Liver (tissue), 9 donors: ENCODE data around the gene HEPHL1. TPM values are rescaled to one million over a fixed set of nuclear protein-coding genes. Genes with fewer than 3 reads are reported as not detected.

Experiments used
- DNase-seq: peaks from one replicate; pipeline ENCODE4 v3.0.0-alpha.2; 2017; ENCODE audit warnings: low spot score
- H3K27ac ChIP-seq, 2 donors: one replicate each; pipeline ENCODE4 v1.7.0; 2013; ENCODE audit warnings: inconsistent platforms in 2 of 2, low read length in 2 of 2, control low read depth in 1 of 2, low read depth in 1 of 2, mild to moderate bottlenecking in 1 of 2
- H3K27me3 ChIP-seq, 4 donors: one replicate each; pipeline versions ENCODE4 v1.6.1 to v1.7.0; 2013; ENCODE audit warnings: low read length in 3 of 4, inconsistent platforms in 1 of 4, mild to moderate bottlenecking in 1 of 4, moderate library complexity in 1 of 4; ENCODE audit not compliant: control insufficient read depth in 4 of 4, insufficient read depth in 4 of 4
- H3K36me3 ChIP-seq, 4 donors: one replicate each; pipeline versions ENCODE4 v1.6.1 to v1.7.0; 2013; ENCODE audit warnings: low read length in 3 of 4, mild to moderate bottlenecking in 3 of 4, low read depth in 1 of 4, moderate library complexity in 1 of 4; ENCODE audit not compliant: control insufficient read depth in 4 of 4, insufficient read depth in 3 of 4
- H3K4me1 ChIP-seq, 4 donors: one replicate each; pipeline versions ENCODE4 v1.6.1 to v1.7.0; 2013; ENCODE audit warnings: low read length in 3 of 4, mild to moderate bottlenecking in 3 of 4, moderate library complexity in 1 of 4; ENCODE audit not compliant: control insufficient read depth in 4 of 4, insufficient read depth in 4 of 4
- H3K4me3 ChIP-seq, 3 donors: one replicate each; pipeline versions ENCODE4 v1.6.1 to v1.7.0; 2013; ENCODE audit warnings: low read length in 3 of 3, control low read depth in 1 of 3, low read depth in 1 of 3, mild to moderate bottlenecking in 1 of 3
- H3K9ac ChIP-seq, 2 donors: one replicate each; pipeline ENCODE4 v1.7.0; 2013; ENCODE audit warnings: low read length in 2 of 2, mild to moderate bottlenecking in 2 of 2, moderate library complexity in 2 of 2, control low read depth in 1 of 2, low read depth in 1 of 2
- H3K9me3 ChIP-seq, 4 donors: one replicate each; pipeline versions ENCODE4 v1.6.1 to v1.7.0; 2013; ENCODE audit warnings: low read length in 3 of 4; ENCODE audit not compliant: control insufficient read depth in 4 of 4
- ATF3 ChIP-seq: IDR thresholded peaks from 2 replicates; pipeline ENCODE4 v1.6.1; 2016; ENCODE audit warnings: antibody characterized with exemption
- CTCF ChIP-seq: fragments of 150-350 bp; IDR thresholded peaks from 2 replicates; pipeline ENCODE4 v1.5.1; 2017; ENCODE audit warnings: improper control_type of control experiment, low read depth, low read length; ENCODE audit not compliant: missing input control
- EGR1 ChIP-seq, 2 donors: IDR thresholded peaks; 2 replicates each; pipeline ENCODE4 v1.6.1; 2016 to 2018; ENCODE audit warnings: antibody characterized with exemption in 2 of 2, low read depth in 2 of 2
- FOXA1 ChIP-seq: IDR thresholded peaks from 2 replicates; pipeline ENCODE4 v1.6.1; 2016; ENCODE audit warnings: antibody characterized with exemption
- HNF4G ChIP-seq: IDR thresholded peaks from 2 replicates; pipeline ENCODE4 v1.6.1; 2016; ENCODE audit warnings: antibody characterized with exemption
- NR2F2 ChIP-seq: IDR thresholded peaks from 2 replicates; pipeline ENCODE4 v1.6.1; 2016; ENCODE audit warnings: antibody characterized with exemption
- RAD21 ChIP-seq, 2 donors: IDR thresholded peaks; 2 replicates each; pipeline ENCODE4 v1.6.1; 2016; ENCODE audit warnings: antibody characterized with exemption in 2 of 2, mild to moderate bottlenecking in 2 of 2
- REST ChIP-seq: IDR thresholded peaks from 2 replicates; pipeline ENCODE4 v1.6.1; 2016; ENCODE audit warnings: antibody characterized with exemption, mild to moderate bottlenecking
- SP1 ChIP-seq: IDR thresholded peaks from 2 replicates; pipeline ENCODE4 v1.6.1; 2018; ENCODE audit warnings: antibody characterized with exemption, mild to moderate bottlenecking
- YY1 ChIP-seq: IDR thresholded peaks from 2 replicates; pipeline ENCODE4 v1.6.1; 2016; ENCODE audit warnings: antibody characterized with exemption, mild to moderate bottlenecking
- WGBS: extraction: QIAGEN DNeasy Blood & Tissue Kit; methylation state at CpG from one replicate; pipeline ENCODE4 v1.1.7; 2013; 5-methylcytosine and 5-hydroxymethylcytosine counted together
- polyA plus RNA-seq, 2 donors: library from polyadenylated mRNA; stranded (reverse) in 1 of 2; unstranded in 1 of 2; fragments of 200-250 nt in 1 of 2; fragments of >200 nt in 1 of 2; fragmentation: Nextera tagmentation in 1 of 2; extraction: Ambion mirVana in 1 of 2; gene quantifications; one replicate each; pipeline versions ENCODE4 v1.2.1 to v1.2.3, GENCODE V29; 2013 to 2015
- total RNA-seq, 2 donors: library from RNA; depleted of rRNA; stranded (reverse); fragments of >200 nt; gene quantifications; one replicate each; pipeline ENCODE4 v1.2.3, GENCODE V29; 2014
- donor health status: healthy.
- donor health status: healthy.
- donor health status: healthy.
- donor health status: healthy.
- donor health status: healthy.

HEPHL1 gene
- total and polyA plus RNA-seq, 4 donors = 0.19 TPM; not detected in 3

- Histone ChIP-seq H3K36me3 (no peaks in the 10 kb centered on the region), H3K27ac (no peak overlapping the region), H3K9me3 (no peaks in the 10 kb centered on the region), H3K4me3 (no peak overlapping the region), H3K9ac (no peak overlapping the region), H3K27me3 (no peaks in the 10 kb centered on the region), H3K4me1 (peaks cover 4 to 7% (median 6%) of the 10 kb centered on the region in 4 donors)
- TF ChIP-seq SP1 (no peak), CTCF (no peak), NR2F2 (no peak), RAD21 (IDR thresholded peaks at IDR 0.05) (no peak), HNF4G (no peak), YY1 (no peak), ATF3 (no peak), EGR1 (IDR thresholded peaks at IDR 0.05; ENCODE audit: low read depth in 2 of 2) (no peak), FOXA1 (no peak)
- no peak for DNase-seq
- WGBS = 91% methylated on average over 3 of the region's 3 CpGs
These were observed 90.1 kb downstream of the HEPHL1 start for GRCh38 chr11:94111241-94111640.

- no peak overlapping the region for H3K27ac ChIP-seq
- WGBS = 63% methylated on average over 3 of the region's 3 CpGs
- no peaks in the 10 kb centered on the region for H3K27me3 ChIP-seq
- TF ChIP-seq NR2F2 = no peak
- TF ChIP-seq REST = no peak
- TF ChIP-seq CTCF = no peak
- no peak for TF ChIP-seq YY1
- H3K9me3 ChIP-seq = no peaks in the 10 kb centered on the region
- H3K4me1 ChIP-seq = peaks cover 4 to 10% (median 8%) of the 10 kb centered on the region in 4 donors
- H3K36me3 ChIP-seq = no peaks in the 10 kb centered on the region
- no peak overlapping the region for H3K4me3 ChIP-seq
- H3K9ac ChIP-seq = no peak overlapping the region
- no peak for DNase-seq
These were observed 90.5 kb downstream of the HEPHL1 start for GRCh38 chr11:94111660-94112059.
